Ascending aorta (tissue), 2 donors: Measurements from ENCODE around the gene FBXO22. TPM values are rescaled to one million over a fixed set of nuclear protein-coding genes. Genes with fewer than 3 reads are reported as not detected.

Experiments used
- DNase-seq, 2 donors: peaks; one replicate each; pipeline ENCODE4 v3.0.0-alpha.2; 2019; ENCODE audit warnings: low spot score in 2 of 2
- H3K27ac ChIP-seq, 2 donors: fragments of 200-600 bp; sonication (generic); one replicate each; pipeline ENCODE4 v1.5.1; 2016 to 2017; ENCODE audit warnings: mild to moderate bottlenecking in 1 of 2
- H3K27me3 ChIP-seq: fragments of 200-600 bp; sonication (generic); one replicate; pipeline ENCODE4 v1.5.1; 2017
- H3K36me3 ChIP-seq, 2 donors: fragments of 200-600 bp; sonication (generic); one replicate each; pipeline ENCODE4 v1.5.1; 2016
- H3K4me1 ChIP-seq, 2 donors: fragments of 200-600 bp; sonication (generic); one replicate each; pipeline ENCODE4 v1.5.1; 2016 to 2017; ENCODE audit warnings: mild to moderate bottlenecking in 1 of 2
- H3K4me3 ChIP-seq, 2 donors: fragments of 200-600 bp; sonication (generic); one replicate each; pipeline ENCODE4 v1.5.1; 2016 to 2017; ENCODE audit warnings: mild to moderate bottlenecking in 1 of 2
- H3K9me3 ChIP-seq, 2 donors: fragments of 200-600 bp; sonication (generic); one replicate each; pipeline ENCODE4 v1.5.1; 2016
- intact Hi-C: fragments of 100-400 bp; cut with DNase I; formaldehyde crosslinking; loops from one replicate; pipeline ENCODE4 v1.15.1; 2023
- total RNA-seq: library from RNA; depleted of rRNA; stranded (reverse); fragments of >200 nt; gene quantifications from one replicate; pipeline ENCODE4 v1.1.0, GENCODE V29; 2016
- TF ChIP-seq, protein P1 (sequence below), 3 experiments: fragments of 200-600 bp in 2 of 3; fragments of 450-650 bp in 1 of 3; sonication (generic) in 2 of 3; IDR thresholded peaks; one replicate each; pipeline ENCODE4 v1.5.1; 2016 to 2019; ENCODE audit warnings: antibody characterized with exemption in 3 of 3, mild to moderate bottlenecking in 1 of 3, moderate library complexity in 1 of 3

The FBXO22 gene
- total RNA-seq, 1 donor from 2014 or later: 2.9 TPM

DNA sequence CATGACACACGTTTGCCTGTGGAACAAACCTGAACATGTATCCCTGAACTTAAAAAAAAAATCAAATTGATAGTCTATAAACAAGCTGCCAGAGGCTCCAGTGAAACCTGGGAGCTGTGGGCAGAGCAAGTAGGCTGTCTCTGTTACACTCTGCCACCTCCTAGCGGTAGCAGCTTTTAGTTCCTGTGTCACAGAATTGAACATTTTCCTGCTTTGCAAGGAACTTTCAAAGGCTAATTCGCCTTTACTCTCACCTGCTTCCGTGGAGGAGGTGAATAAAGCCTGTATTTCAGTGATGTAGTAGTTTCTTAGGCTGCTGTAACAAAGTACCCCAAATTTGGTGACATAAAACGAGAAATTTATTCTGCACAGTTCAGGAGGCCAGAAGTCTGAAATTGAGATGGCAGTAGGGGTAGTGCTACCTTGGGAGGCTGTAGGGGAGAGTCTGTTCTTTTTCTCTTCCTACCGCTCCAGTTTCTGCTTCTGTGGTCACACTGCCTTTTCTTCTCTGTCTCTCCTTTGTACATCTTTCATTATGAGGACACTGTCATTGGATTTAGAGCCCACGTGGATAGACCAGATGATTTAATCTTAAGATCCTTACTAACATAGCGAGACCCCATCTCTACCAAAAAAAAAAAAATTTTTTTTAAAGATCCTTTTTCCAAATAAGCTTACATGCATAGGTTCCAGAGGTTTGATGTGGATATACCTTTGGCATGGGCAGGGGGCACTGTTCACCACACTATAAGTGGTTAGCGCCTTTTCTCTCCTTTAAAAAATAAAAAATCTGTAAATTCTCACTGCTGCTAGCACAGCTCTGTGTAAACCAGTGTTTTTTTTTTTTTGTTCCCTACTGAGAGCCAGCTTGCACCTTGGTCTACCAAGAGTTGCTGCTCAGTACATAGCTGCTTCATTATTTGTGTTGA lies 25.3 kb downstream of the FBXO22 start:
- H3K36me3 ChIP-seq: peaks cover 0 to 38% of the 10 kb centered on the region in 2 donors
- H3K4me3 ChIP-seq: no peak overlapping the region
- DNase-seq: no peak
- H3K9me3 ChIP-seq: no peaks in the 10 kb centered on the region
- no peaks in the 10 kb centered on the region for H3K4me1 ChIP-seq
- TF ChIP-seq, protein P1, sequence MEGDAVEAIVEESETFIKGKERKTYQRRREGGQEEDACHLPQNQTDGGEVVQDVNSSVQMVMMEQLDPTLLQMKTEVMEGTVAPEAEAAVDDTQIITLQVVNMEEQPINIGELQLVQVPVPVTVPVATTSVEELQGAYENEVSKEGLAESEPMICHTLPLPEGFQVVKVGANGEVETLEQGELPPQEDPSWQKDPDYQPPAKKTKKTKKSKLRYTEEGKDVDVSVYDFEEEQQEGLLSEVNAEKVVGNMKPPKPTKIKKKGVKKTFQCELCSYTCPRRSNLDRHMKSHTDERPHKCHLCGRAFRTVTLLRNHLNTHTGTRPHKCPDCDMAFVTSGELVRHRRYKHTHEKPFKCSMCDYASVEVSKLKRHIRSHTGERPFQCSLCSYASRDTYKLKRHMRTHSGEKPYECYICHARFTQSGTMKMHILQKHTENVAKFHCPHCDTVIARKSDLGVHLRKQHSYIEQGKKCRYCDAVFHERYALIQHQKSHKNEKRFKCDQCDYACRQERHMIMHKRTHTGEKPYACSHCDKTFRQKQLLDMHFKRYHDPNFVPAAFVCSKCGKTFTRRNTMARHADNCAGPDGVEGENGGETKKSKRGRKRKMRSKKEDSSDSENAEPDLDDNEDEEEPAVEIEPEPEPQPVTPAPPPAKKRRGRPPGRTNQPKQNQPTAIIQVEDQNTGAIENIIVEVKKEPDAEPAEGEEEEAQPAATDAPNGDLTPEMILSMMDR (IDR thresholded peaks at IDR 0.05): no peak
- H3K27ac ChIP-seq: no peak overlapping the region
- intact Hi-C loops: no loop called here
- H3K27me3 ChIP-seq: no peaks in the 10 kb centered on the region

DNA sequence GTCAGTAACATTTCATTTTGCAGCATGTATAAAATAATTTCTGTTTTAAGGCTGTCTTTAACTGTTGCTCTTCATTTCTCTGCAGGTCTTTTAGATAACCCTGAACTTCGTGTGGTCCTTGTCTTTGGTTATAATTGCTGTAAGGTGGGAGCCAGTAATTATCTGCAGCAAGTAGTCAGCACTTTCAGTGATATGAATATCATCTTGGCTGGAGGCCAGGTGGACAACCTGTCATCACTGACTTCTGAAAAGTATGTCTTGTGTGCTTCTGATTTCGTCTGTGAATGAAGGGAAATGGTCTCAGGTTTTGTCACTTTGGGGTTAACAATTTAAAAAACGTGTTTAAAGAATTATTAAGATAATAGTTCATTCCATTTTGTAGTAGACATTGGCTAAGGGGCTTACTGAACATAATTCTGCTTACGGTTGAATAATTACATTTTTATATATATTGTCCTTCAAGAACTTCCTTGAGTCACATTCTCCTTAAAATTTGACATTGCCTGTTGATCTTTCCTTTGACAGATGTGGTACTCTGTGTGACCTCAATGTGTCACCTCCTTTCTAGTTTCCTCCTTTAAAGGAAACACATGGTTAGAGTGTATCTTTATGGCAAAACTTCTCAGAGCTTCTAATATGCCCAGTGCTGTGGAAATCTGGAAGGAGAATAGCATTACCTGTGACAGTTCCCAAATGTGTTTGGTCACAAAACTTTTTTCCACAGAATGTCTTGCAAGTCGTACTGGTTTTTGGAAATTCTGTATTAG lies 26.3 kb downstream of the FBXO22 start:
- Histone ChIP-seq H3K4me1 (no peaks in the 10 kb centered on the region), H3K9me3 (no peaks in the 10 kb centered on the region), H3K27me3 (no peaks in the 10 kb centered on the region), H3K27ac (no peak overlapping the region), H3K36me3 (peaks cover 0 to 47% of the 10 kb centered on the region in 2 donors), H3K4me3 (no peak overlapping the region)
- DNase-seq: no peak
- TF ChIP-seq, protein P1 (IDR thresholded peaks at IDR 0.05): no peak
- intact Hi-C loops: no loop called here

DNA sequence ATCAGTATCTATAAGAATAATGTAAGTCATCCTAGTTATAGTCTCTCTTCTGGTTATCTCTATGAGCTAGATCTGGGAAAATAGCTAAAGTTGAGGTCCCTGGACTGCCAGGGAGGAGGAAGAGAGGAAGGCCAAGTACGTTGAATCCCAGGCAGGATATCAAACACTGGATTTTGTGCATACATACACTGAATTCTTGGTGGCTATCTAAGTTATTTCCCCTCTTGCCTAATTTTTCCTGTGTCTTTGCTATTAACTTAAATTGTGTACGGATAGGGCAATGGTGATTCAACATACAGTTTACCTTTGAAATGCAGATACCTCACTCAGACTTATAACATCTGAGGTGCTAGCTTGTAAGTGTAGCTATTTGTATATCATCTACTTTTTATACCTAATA lies 27.2 kb downstream of the FBXO22 start:
- no peaks in the 10 kb centered on the region for H3K27me3 ChIP-seq
- no peak overlapping the region for H3K27ac ChIP-seq
- H3K36me3 ChIP-seq: peaks cover 0 to 52% of the 10 kb centered on the region in 2 donors
- no peak overlapping the region for H3K4me3 ChIP-seq
- intact Hi-C loops: no loop called here
- H3K4me1 ChIP-seq: no peaks in the 10 kb centered on the region
- no peaks in the 10 kb centered on the region for H3K9me3 ChIP-seq
- TF ChIP-seq, protein P1 (IDR thresholded peaks at IDR 0.05): no peak
- no peak for DNase-seq

DNA sequence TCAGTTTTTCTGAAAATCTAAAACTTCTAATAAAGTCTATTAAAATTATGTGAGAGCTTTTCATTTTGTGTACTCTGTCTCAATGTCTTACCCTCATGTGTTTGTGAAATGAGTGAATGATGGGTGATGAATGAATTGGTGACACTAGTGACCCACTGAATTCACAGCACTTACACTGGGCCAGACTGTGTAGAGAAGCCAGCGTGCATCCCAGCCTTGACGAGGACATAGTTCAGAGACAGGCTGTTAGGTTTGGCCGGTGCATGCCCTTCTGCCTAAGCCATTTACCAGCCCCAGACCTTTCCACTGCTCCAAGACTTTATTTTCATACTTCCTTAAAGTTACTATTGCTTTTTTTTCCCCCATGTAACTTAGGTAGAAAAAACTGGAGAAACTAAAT lies 38.8 kb downstream of the FBXO22 start:
- Histone ChIP-seq H3K27ac (no peak overlapping the region), H3K9me3 (peaks cover 0 to 16% of the 10 kb centered on the region in 2 donors), H3K27me3 (no peaks in the 10 kb centered on the region), H3K36me3 (peaks cover 0 to 3% of the 10 kb centered on the region in 2 donors), H3K4me1 (no peaks in the 10 kb centered on the region), H3K4me3 (no peak overlapping the region)
- TF ChIP-seq, protein P1 (IDR thresholded peaks at IDR 0.05): no peak
- intact Hi-C loops: no loop called here
- DNase-seq: no peak

DNA sequence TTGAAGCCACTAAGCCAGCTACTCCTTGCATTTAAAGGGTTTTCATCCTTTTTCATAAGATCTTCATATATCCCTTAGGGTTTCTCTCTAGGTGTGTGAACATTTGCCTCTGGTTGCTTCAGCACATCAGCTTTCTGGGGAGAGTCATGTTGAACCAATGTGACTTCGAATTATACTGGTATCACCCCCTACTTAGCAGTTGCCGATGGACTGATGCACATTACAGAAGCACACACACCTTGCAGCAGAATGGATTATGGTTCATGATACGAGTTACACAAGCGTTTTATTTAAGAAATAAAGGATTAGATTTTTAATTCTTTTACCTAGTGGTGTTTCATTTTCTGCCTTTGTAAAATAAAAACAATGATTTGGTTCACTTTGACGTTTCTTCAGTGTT lies 39.6 kb downstream of the FBXO22 start:
- no peak for DNase-seq
- TF ChIP-seq, protein P1 (IDR thresholded peaks at IDR 0.05): no peak
- intact Hi-C loops: no loop called here
- Histone ChIP-seq H3K9me3 (peaks cover 0 to 16% of the 10 kb centered on the region in 2 donors), H3K4me1 (no peaks in the 10 kb centered on the region), H3K36me3 (no peaks in the 10 kb centered on the region), H3K4me3 (no peak overlapping the region), H3K27me3 (no peaks in the 10 kb centered on the region), H3K27ac (no peak overlapping the region)
